NCI-H524 (cell line): ENCODE results near the gene SARDH.
A peak's percentile ranks its signal among the peaks of the same experiment; 100 is the strongest.

Experiments
- DNase-seq, 2 experiments: peaks; one replicate each; lab custom pipeline; 2025; lab: John Stamatoyannopoulos, UW

SARDH gene, protein sequence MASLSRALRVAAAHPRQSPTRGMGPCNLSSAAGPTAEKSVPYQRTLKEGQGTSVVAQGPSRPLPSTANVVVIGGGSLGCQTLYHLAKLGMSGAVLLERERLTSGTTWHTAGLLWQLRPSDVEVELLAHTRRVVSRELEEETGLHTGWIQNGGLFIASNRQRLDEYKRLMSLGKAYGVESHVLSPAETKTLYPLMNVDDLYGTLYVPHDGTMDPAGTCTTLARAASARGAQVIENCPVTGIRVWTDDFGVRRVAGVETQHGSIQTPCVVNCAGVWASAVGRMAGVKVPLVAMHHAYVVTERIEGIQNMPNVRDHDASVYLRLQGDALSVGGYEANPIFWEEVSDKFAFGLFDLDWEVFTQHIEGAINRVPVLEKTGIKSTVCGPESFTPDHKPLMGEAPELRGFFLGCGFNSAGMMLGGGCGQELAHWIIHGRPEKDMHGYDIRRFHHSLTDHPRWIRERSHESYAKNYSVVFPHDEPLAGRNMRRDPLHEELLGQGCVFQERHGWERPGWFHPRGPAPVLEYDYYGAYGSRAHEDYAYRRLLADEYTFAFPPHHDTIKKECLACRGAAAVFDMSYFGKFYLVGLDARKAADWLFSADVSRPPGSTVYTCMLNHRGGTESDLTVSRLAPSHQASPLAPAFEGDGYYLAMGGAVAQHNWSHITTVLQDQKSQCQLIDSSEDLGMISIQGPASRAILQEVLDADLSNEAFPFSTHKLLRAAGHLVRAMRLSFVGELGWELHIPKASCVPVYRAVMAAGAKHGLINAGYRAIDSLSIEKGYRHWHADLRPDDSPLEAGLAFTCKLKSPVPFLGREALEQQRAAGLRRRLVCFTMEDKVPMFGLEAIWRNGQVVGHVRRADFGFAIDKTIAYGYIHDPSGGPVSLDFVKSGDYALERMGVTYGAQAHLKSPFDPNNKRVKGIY

DNA sequence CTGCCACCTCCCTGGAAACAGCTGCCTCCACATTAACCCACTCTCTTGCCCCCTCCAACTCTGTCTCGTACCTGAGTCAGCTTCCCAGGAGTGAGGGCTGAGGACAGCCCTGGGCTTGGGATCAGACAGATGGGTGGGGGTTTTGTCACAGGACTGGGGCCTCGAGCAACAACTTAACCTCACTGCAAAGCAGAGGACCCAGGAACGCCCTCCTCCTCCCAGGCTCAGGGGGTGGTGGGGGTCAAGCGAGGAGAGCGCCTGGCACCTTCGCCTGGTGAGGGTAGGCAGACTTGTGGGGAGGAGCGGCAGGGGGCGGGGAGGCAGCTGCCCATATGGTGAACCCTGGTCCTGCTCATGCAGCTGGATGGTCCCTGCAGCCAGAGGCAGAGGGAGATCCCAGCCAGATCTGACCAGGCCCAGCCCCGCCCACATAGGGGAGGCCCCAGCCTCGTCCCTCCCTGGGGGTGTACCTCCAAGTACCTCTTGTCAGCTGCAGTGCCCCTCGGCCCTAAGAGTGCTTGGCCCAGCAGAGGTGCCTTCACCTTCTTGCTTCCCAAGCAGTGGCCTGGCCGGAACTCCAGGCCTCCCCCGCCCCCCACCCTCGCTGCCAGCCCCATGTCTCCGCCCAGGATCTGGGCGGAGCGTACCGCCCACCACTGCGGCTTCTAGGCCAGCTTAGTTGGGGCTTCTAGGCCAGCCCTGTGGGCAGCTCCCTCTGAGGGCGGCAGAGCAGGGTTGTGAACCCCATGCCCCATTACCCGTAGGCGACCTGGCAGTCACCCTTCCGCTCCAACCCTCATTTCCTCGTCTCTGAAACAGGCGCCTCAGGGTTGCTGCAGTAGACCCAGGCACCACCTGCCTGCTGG is at the start of gene SARDH:
Gene SARDH, minus strand, starts transcription at position 579 of the 866 bp plus-strand sequence. CDS start 4,179 bp downstream, outside the sequence.
- peak; percentile 94 to 95 for DNase-seq

DNA sequence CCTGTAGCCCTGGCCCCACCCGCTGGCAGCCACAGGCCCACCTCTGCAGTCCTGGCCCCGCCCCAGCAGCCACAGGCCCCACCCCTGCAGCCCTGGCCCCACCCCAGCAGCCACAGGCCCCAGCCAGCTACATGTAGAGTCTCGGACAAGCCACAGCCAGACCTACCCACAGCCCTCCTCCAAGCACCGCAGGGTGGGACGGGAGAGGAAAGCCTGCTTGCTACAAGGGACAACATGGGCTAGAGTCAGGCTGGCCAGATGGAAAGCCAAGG is 49.5 kb upstream of the SARDH start:
- DNase-seq: no peak

DNA sequence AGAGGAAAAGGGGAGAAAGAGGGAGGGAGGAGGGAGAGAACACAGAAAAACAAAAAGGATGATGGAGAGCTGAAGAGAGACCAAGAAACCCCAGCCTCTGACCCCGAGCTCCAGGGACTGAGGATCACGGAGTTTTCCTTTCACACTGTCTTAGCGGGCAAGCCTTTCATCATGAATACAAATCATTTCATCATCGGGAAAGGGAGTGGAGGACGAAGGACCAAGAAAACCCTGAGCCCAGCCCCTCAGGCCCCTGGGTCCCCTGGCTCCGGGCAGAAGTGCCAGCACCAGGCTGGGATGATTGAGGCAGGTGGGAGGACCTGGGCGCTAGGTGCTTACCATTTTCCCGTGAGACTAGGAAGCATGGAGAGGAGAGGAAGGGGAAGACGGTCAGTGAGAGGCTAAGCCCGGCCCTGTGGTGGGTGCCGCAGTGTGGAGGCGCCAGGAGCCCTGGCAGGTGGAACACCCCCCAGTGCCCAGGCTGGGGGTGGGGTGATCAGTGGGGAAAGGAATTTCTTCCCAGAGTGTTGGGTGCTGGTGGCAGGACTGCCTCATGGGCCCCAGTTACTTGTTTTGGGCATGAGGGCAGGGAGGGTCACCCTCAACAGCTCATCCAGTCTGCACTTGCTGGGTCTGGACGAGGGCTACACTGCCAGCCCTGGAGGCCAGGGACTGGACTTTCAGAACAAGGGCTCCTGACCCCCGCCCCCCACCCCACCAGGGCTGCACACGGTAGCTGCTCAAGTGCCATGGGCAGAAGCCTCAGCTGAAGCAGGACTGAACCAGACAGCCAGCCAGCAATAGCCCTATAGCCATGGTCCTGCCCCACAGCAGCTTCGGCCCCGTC is 49.0 kb upstream of the SARDH start:
- DNase-seq: no peak

DNA sequence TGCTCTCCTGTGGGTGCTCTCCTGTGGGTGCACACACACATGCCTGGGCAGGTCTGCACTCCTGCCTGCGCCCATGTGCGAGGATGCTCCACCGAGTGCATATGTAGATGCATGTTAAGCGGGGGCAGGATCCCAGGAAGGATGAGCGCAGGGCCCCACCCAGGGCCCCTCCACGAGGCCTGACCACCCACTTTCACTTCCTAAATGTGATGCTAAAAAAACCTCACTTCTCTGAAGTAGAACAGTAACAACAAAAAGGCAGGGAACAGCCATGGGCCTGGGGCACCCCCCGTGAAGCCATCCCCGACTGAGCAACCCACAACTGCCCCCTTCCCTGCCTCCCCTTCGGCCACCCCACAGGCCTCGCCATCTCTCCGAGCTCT is 48.2 kb upstream of the SARDH start:
- DNase-seq: no peak

DNA sequence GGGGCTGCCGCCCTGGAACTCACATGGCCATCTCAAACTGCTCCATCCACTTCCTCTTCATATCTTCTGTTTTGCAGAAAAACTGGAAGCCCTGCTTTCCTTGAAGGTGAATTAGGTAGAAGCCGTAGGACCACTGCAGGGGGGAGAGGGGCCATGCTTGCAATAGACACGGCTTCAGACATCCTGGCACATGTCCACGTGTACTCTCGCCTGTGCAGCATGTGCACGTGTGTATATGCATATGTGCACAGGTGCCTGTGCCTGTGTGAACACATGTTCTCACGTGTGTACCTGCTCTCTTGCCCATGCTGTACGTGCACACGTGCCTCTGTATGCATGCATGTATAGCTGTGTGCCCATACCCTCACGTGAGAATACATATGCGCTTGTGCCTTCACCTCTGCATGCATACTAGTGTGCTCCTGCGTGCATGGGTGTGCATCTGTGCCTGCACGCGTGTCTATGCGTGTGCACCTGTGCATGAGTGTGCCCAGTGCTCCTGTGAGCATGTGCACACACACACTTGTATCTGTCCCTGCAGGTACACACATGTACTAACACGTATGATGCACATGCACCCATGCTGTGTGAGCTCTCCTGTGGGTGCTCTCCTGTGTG is 47.7 kb upstream of the SARDH start:
- DNase-seq: no peak

DNA sequence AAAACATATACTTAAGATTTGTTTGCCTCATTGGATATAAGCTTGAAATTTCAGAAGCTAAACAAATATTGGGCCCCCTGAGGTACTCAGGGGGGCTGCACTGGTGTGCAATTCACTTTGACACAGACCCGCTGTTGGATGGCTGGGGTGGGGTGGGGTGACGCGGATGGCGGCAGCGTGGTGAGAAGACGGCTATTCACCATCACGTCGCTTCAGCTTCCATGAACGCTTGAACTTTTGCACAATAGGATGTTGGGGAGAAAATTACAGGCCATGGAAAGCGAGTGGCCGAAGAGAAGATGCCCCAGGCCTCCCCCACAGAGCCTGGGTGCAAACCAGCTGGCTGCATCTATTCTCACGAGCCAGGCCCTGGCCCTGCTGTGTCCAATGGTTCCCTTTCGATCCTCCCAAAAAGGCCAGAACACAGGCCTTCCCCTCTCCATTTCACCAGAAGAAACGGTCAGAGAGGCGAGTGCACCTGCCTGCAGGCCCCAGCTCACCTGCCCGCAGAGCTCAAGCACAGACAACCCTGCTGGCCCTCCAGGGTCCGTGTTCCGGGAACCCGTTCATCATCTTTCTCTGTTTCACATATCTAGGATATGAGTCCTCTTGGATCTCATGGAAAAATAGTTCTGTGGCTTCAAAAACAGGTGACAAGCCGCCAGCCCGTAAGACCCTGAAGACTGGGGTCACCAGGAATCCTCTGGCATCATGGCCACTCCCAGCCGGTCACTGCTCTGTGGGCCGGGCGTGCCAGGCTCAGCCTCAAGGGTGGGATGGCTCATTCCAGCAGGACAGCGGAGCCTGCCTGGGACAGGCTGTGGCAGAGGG is 46.8 kb upstream of the SARDH start:
- no peak for DNase-seq

DNA sequence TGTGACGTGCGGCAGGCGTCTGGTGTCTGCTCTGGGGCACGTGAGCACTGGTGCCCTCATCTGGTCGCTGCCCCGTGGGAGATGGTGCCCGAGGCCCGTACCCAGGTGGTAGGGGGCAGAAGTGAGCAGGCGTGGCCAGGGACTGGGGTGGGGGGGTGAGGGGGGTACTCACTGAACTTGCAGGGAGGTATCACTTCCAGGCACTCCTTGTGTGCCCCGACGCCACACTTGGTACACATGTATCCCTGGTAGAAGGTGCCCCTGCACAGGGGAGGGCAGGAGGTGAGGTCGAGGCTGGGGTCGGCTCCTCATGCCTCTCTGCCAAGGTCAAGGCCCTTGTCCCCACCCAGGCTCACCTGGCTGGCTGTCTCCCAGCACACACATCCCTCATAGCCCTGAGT is 45.2 kb upstream of the SARDH start:
- no peak for DNase-seq

DNA sequence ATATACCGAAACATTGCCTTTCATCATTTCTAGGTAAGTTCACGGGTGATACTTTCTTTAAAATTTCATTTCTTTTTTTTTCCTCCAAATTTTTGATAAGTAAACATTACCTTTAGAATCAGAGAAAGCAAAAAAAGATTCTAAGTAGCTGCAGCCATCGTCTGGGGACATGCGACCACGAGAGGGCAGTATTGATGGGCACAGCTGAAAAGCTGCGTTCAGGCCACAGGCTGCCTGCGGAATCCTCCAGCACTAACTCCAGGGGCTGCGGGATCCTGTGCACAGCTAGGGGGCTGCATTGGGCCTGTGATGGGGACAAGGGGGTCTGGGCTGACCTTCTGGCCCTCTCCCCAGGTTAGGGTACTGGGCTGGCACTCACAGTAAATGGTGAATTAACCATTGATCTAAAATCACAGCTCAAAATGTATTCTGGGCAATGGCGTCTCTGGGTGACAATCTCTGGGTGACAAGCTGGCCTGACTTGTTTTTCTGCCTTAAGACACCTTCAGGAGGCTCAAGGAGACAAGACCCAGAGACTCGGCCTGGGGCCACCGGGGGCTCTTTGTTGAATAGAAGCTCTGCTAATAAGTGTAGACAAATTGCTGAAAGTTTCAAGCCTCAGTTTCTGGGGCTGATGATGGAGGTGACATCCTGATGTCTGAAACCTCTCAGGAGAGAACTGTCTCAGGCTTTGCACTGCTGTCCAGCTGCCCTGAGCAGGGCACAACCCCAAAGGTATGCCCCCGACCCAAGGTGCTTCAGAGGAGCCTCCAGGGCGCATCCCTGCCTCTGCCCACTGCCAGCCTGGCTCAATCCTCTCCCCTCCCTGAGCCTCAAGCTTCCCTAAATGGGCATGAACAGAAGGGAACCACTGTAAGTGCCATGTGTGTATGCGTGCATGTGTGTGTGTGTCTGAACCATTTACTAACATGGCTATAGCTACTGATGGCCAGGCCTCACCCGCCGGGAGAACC is 44.3 kb upstream of the SARDH start:
- peak; percentile 36 to 73 for DNase-seq

DNA sequence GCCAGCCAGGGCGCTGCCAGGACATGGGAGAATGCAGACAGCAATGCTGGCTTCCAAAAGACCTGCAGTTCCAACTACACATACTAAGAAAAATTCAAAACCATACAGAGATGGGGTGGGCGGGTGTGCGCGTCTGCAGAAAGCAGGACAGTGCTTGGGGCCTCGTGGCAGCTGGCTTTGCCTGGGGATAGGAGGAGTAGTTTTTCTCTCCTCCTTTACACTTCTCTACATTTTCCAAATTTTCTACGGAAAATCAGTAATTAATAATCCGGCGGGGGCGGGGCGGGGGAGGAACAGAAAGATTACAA is 43.6 kb upstream of the SARDH start:
- no peak for DNase-seq

DNA sequence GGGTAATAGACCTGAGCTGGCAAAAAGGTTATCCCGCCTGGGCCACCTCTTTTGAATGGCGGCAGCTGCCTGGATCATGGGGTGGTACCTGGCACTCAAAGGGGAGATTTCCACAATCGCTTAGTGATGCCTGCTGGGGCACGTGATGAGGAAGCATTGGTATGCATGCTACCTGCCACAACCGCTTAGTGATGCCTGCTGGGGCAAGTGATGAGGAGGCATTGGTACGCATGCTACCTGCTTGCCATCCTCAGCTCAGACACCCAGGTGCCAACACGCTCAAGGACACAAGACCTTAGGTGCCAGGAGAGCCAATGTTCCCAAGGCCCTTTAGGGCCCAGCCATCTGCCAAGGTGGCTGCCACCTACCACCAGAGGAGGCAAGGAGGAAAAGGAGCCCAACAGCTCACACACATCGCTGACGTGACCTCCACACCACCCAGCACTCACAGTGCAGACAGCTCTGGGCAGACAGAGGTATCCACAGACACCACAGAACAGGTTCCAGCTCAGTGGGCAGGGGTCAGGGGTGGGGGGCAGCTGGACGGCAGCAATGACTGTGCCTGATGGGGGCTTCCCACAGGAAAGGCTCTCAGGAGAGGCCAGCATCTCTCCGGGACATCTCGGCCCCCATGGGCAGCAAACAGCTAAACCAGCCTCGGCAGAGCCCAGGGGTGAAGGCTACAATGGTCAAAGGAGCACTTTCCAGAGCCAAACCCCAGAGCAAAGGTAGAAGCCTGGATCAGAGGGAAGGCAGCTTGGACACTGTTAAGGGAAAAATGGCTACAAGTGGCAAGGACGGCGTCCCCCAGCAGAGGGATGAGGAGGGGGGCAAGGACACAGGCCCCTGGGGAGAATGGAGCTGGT is 43.0 kb upstream of the SARDH start:
- no peak for DNase-seq

DNA sequence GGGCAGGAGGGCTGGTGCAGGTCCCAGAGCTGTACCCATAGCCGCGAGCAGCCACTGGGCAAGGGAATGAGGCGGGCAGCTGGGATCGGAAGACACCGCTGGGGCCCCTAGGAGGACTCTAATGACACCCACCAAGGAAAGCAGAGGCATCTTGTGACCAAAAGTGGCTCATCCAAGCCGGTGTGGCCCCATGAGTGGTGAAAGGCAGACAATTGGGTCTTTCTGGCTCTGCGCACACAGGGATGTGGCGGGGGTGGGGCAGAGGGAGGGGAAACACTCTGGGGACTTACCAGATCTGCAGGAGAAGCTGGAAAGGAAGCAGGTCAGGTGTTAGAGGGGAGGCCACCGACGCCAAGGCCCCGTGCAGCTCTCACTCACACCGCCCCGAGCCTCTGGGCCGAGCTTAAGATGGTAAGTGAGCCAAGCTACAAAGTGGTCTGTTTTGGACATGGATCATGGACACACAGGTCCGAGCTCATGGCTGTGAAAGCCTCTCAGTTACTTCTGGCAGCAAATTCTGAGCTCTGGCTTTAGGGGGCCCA is 42.3 kb upstream of the SARDH start:
- DNase-seq: no peak

DNA sequence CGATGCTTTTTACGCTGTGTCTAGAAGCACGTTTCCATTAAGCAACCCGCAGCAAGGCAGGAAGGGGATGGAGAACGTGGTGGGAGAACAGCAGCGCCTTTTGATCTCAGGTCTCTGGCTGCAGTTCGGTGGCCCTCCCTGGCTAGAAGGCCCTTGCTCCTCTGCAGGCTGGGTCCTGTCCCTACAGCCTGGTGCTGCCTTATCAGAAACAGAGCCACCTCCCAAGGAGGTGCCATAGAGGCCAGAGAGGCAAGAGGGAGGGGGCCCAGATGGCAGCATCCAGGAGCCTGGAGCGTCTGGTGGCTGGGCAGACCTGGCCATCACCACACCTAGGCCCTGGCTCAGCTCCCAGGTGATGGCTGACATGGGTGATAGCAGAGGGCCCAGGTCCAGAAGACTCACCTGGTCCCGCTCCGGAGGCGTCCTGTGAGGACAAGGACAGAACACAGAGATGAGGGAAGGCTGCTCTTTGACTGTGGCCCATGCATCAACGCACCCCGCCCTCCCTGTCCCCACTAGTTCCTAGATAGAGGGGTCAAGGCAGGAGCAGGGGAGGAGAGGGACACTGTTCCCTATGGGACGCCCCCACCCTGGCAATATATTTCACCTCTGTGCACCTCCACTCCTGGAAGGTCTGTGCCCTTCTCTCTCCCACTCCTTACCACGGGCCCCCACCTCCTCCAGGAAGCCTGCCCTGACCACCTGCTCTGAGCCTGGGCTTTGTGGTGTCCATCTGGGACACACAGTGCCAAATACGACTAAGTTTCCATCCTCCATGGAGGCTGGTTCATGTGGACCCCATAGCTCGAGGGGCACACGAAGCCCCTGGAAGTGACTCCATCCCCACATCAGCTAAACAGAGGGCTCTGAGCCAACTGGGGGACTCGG is 41.6 kb upstream of the SARDH start:
- no peak for DNase-seq

DNA sequence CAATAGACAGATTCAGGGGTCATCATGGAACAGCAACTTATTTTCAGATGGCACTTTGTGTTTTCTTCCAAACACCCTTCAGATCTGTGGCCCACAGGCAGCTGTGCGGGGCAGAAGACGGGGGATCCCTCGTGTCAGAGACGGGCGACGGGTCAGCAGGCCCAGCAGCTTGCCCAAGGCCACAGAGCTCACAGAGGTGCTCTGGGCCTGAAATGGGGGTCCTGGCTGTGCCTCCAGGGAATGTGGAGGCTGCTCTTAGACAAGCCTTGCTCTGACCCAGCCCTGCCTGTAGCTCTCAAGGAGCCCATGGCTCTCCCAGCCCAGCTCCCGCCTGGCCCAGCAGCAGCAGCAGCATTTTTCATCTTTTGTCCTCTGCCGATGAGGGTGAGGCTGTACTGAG is 40.9 kb upstream of the SARDH start:
- no peak for DNase-seq

DNA sequence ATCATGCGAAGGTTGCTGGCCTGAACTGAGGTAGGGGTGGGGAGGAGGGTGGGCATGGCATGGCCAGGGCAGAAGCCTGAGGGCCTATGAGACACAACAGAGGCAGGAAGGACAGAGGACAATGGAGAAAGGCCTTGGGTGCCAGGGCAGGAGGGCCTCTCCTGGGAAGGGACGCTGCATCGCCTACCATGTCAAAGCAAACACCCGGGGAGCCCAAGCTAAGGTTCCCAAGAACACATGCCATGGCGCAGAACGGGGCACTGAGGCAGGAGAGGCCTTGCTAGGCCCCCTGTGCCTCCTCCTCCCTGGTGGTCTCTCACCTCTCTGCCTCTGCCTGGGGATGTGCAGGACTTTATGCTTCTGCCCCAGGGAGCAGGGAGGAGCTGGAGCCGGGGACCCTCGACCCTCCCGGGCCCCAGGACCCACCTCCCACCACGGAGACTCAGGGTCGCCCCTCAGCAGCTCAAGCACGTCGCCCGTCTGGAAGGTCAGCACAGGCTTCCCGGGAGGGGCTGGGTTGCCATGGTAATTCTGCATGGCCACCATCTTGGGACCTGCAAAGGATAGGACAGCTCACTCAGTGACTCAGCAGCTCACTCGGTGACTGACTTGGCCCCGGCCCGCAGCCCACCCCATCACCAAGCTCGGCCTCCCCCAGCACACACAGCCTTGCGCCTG is 40.3 kb upstream of the SARDH start:
- DNase-seq: no peak

DNA sequence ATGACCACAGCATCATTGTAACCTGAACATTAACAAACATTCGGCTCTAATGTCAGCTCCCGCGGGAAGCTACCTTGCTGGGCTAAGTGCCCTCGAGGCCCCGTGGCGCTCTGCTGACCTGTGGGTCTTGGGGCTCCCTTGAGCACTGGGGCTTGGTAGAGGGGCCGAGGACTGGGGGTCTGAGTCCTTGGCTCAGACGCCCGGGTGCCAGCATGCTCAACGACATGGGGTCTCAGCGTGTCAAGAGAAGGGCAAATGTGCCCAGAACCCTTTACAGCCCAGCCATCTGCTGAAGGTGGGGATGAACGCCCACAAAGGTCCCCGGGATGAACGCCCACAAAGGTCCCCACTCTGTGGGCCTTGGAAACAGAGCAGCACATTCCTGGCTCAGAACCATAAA is 39.7 kb upstream of the SARDH start:
- no peak for DNase-seq
